NB4 (cell line): ENCODE results near the gene EMP2.

Source experiments
- MYC ChIP-seq: IDR thresholded peaks from 2 replicates; pipeline ENCODE4 v1.6.1; 2011; ENCODE audit warnings: low read depth, low read length
- POLR2A ChIP-seq: IDR thresholded peaks from 2 replicates; pipeline ENCODE4 v1.6.1; 2011; ENCODE audit warnings: mild to moderate bottlenecking; ENCODE audit not compliant: insufficient read length; ENCODE audit errors: extremely low read depth
- TF ChIP-seq, protein P1 (sequence below): IDR thresholded peaks from one replicate; pipeline ENCODE4 v1.5.1; 2012; ENCODE audit warnings: low read depth, low read length
- TF ChIP-seq, protein P2 (sequence below): IDR thresholded peaks from 2 replicates; pipeline ENCODE4 v1.6.1; 2011; ENCODE audit warnings: low read depth, low read length

DNA sequence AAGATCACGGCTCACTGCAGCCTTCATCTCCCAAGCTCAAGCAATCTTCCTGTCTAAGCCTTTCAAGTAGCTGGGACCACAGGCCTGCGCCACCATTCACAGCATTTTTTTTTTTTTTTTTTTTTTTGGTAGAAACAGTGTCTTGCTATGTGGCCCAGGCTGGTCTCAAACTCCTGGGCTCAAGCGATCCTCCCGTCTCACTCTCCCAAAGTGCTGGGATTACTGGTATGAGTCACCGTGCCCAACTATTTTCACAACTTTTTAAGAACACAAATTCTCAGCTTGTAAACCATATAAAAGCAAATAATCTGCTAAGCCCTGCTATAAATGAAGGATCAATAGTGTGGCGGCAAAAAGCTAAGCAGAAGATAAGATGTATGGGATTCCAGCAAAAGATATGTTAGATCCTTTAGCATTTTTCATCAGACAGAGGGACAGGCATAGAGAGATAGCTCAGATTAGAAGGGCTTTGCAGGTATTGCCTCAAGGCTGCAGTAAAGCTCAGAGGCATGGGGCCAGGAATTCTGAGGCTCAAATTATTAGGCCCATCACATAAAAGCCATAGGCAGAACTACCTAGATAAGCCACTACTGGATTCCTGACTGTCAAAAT, 55.1 kb downstream of the EMP2 start:
- TF ChIP-seq, protein P1, sequence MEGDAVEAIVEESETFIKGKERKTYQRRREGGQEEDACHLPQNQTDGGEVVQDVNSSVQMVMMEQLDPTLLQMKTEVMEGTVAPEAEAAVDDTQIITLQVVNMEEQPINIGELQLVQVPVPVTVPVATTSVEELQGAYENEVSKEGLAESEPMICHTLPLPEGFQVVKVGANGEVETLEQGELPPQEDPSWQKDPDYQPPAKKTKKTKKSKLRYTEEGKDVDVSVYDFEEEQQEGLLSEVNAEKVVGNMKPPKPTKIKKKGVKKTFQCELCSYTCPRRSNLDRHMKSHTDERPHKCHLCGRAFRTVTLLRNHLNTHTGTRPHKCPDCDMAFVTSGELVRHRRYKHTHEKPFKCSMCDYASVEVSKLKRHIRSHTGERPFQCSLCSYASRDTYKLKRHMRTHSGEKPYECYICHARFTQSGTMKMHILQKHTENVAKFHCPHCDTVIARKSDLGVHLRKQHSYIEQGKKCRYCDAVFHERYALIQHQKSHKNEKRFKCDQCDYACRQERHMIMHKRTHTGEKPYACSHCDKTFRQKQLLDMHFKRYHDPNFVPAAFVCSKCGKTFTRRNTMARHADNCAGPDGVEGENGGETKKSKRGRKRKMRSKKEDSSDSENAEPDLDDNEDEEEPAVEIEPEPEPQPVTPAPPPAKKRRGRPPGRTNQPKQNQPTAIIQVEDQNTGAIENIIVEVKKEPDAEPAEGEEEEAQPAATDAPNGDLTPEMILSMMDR = no peak
- no peak for TF ChIP-seq MYC
- no peak for TF ChIP-seq POLR2A
- TF ChIP-seq, protein P2, sequence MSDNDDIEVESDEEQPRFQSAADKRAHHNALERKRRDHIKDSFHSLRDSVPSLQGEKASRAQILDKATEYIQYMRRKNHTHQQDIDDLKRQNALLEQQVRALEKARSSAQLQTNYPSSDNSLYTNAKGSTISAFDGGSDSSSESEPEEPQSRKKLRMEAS = no peak
